NCI-H2227 (cell line): Measurements from ENCODE around the gene SORT1.

Experiments used
- DNase-seq: peaks from one replicate; lab custom pipeline; 2025; ENCODE audit not compliant: unreplicated experiment; lab: John Stamatoyannopoulos, UW

Gene SORT1

GRCh38 chr1:109263597-109264378 is 133.9 kb downstream of the SORT1 start:
- peak; percentile 65 for DNase-seq

- DNase-seq = no peak
Measured at GRCh38 chr1:109263234-109263596, 134.5 kb downstream of the SORT1 start.

- no peak for DNase-seq
Measured at GRCh38 chr1:109262231-109263055, 135.3 kb downstream of the SORT1 start.

GRCh38 chr1:109261578-109261977 is 136.1 kb downstream of the SORT1 start:
- no peak for DNase-seq

- no peak for DNase-seq
Measured at GRCh38 chr1:109261006-109261405, 136.7 kb downstream of the SORT1 start.

- peak; percentile 80 for DNase-seq
Measured at GRCh38 chr1:109259674-109260557, 137.8 kb downstream of the SORT1 start.
